NCI-H128 (cell line): Measurements from ENCODE around the gene THEM4.
"Not testable (repeated sequence)": the region's sequence is repeated elsewhere in the genome, so short reads cannot be mapped to it uniquely, and the experiment has no call there.

Source experiments
- DNase-seq: peaks from one replicate; lab custom pipeline; 2025; ENCODE audit not compliant: unreplicated experiment; lab: John Stamatoyannopoulos, UW

THEM4 gene

DNA sequence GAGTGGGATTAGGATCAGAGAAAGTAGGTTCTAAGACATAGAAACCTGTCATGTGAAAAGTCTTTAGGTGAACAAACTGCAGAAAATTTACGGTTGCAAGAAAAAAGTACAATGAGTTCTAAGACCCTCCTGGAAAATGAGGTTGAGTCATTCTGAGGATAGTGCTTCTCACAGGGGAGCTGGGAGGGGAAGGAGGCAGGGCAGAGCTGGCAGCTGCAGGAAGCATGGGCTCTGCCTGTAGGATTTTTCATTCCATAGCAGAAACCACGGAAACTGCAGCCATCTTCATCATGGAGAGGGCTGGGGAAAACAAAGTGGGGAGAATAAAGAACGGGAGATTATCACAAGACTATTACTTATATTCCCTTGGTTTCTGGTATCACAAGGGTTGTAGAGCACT is 25.8 kb upstream of the THEM4 start:
- no peak for DNase-seq

GRCh38 chr1:151934048-151934493 is 24.8 kb upstream of the THEM4 start:
- peak; percentile 9 for DNase-seq

DNA sequence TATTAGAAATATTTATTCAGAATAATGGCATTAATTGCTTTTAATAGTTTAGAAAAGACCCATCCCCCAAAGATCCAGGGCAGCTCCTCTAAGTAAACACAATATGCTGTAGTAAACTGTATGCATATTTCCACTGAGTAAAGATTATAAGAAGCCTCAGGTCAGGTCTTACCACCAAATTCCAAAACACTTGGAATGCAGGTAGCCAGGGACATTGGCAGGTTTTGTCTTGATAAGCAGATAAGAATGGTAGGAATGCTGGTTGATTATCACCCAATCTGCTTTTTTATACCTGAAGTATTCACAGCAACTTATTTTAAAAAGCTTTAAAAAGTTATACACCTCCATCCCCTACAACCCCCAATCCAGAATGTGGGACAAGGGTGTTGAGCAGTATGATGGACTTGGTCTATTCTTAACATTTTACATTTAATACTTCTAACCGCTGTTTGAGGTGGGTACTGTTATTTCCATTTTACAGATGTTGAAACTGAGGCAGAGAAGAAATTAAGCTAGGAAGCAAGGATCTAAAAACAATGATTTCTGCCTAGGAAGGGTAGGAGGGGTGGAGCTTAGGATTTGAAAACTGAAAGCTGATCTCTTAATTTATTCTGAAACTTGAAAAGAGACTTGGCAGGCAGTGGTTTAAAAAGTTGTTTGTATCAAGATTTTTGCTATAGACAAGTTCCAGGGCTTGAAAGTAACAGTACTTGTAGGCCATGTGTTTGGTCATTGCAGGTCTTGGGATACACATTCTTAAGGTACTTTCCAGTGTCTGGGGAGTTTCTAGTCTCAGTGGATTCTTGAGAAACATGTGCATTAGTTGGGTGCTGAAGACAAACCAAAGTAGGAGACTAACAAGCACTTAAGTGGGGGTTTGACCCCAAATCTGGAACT is 15.6 kb upstream of the THEM4 start:
- DNase-seq: no peak

GRCh38 chr1:151923422-151923821 is 14.1 kb upstream of the THEM4 start:
- no peak for DNase-seq

DNA sequence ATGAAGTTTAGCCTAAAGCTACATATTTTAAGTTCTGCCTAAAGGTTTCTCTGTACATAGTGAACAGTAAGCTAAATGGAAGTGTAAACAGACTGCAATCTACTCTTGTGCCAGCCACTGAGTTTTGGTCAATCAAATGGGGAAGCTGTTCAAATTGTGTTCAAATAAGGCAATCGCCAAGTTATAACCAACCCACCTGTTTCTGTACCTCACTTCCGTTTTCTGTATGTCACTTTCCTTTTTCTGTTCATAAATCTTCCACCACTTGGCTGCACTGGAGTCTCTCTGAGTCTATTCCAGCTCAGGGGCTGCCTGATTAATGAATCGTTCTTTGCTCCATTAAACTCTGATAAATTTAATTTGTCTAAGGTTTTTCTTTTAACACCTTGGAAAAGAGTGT is 10.8 kb upstream of the THEM4 start:
- no peak for DNase-seq

DNA sequence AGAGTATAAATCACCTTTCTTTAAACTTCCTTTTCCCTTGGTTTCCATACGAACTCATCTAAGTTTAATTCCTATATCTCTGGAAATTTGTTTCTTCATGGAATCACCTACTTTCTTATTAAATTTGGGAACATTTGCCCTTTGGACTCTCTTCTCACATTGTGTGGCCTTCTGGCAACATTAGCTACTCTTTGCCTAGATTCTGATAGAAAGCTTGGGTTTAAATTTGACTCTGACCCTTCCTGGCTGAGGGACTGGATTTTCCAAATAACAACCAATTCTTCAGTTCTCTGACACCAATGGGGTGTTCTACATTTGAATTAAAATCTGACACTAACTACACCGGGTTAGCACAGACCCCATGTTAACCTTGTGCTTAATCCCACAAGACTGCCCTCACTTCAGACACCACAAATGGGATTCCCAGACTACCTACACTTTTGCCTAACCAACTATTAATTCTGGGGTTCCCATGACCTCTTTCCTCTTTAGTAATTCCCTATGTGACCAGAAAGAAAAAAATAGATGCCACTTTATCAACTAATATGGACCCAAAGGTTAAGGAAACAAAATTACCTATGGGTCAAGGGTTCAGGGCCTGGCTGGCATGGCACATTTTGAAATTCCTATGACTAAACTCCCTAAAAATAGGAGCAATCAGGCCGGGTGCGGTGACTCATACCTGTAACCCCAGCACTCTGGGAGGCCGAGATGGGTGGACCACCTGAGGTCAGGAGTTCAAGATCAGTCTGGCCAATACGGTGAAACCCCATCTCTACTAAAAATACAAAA is 9.7 kb upstream of the THEM4 start:
- no peak for DNase-seq

DNA sequence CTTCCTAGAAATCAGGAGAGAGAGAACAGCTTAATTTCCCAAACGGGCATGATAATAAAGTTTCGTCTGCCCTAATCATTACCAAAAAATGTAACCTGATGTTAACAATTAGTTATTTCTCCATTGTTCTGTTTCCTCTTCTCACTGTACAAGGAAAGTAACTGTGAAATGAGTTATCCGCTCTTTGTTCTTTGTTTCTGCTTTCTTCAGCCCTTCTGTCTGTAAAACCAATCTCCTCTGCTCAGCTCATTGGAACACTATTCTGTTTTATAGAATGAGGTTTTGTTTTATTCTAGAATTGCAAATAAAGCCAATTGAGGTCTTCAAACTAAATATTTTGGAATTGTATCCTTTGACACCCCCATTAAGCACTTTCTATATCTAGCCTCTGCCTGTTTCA is 8.8 kb upstream of the THEM4 start:
- no peak for DNase-seq

DNA sequence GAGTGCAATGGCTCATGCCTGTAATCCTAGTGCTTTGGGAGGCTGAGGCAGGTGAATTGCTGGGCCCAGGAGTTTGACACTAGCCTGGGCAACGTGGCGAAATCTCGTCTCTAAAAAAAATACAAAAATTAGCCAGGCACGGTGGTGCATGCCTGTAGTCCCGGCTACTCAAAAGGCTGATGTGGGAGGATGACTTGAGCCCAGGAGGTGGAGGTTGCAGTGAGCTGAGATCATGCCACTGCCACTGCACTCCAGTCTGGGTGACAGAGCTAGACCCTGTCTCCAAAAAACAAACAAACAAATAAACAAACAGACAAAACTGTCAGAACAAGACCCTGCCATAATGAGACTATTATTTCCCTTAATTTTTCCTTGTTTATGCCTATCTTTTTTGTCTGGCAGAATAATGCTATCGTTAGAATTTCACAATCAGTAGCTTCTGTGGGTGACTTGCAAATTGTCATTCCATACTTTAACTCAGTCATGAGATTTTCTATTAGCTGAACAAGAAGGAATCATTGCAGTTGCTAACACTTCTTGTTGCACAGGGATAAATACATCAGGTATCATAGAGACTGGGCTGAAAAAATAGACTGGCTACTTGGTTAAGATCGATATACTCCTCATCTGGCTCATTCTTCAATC is 7.5 kb upstream of the THEM4 start:
- no peak for DNase-seq

DNA sequence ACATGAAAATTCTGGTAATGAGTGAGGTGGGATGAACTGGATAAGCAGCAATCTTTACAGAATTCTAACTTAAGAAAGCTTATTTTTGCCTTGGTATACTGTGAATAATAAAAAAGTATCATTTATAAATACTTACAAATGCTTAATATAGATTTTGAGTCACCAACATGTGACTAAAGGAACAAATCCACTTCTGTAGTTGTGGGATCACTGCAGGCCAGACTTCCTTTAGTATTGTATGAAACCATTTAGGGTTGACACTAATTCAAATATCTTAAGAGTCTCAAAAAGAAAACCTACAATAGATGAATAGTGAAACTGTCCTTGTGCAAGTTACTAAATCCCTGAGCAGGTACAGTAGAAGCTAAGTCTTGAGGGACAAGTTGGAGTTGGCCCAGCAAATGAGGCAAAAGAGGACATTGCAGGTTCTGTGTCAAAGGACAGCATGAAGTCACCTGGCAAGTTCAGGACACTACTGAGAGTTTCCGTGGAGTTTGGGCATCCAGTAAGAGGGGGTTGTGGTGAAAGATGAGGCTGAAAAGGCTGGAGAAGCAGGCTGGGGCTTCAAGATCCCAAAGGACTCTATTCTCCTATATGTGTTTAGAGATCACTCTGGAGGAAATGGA is 5.9 kb upstream of the THEM4 start:
- DNase-seq: no peak

- no peak for DNase-seq
These were observed 4.8 kb upstream of the THEM4 start for GRCh38 chr1:151914076-151914475.

GRCh38 chr1:151912973-151913372 is 3.7 kb upstream of the THEM4 start:
- no peak for DNase-seq

GRCh38 chr1:151908228-151908691 is 1.1 kb downstream of the THEM4 start:
- DNase-seq: no peak

DNA sequence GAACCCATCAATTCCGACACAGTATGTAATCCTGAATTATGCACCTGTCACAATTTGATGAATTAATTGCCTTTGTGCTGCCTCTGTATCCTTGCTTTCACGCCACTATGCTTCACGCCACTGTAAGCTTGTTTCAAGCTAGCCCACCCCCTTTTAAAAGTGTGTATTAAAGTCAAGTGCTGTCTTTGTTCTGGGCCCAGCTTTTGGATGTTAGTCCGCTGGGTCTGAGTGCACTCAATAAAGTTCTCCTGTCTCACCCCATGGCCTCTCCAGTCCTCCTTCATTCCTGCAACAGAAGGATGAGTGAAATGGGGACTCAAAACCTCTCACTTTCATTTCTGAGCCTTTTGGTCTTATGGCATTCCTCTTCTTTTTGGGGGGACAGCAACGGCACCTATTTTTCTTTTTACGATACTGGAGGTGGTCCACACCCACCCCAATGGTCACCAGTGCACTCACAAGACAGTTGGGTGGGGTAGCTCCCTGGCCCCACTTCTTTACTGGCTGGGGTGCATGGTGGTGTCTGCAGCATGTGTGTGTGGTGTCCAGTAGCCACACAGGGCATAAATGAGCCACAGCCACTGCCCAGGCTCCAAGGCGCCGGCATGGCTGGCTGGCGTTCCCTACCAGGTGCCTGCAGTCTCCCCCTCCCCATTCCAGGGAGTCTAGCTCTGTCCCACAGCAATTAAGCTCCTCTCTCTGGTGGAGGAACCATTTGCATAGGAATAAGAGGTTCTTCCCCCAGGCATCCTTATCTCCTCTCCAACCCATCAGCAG is 1.8 kb downstream of the THEM4 start:
- no peak for DNase-seq

GRCh38 chr1:151906324-151906645 is 3.0 kb downstream of the THEM4 start:
- not testable (repeated sequence) for DNase-seq

DNA sequence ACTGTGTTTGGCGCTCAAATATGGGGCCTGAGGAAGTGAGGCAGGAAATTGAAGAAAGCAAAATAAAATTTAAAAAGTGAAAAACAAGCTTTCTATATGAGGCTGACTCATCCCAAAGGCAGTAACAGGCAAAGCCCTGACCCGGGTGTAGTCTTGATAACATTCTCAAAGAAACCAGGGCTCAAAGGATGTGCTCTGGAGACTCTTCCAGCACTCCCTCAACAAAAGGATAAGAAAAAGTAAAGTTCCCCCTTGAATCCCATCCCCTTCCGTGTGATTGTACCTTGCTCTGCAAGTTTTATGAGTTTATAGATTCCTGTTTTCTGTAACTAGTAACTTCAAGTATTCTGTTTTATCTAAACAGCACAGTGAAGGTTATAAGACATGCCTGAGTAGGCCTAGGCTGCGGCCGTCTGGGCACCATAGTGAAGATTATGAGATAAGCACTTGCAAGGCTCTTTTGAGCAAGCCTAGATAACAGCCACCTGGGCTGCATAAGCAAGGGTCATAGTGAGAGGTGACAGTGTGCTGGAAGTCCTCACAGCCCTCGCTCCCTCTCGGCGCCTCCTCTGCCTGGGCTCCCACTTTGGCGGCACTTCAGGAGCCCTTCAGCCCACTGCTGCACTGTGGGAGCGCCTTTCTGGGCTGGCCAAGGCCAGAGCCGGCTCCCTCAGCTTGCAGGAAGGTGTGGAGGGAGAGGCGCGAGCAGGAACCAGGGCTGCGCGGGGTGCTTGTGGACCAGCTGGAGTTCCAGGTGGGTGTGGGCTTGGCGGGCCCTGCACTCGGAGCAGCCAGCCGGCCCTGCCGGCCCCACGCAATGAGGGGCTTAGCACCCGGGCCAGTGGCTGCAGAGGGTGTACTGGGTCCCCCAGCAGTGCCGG is 3.6 kb downstream of the THEM4 start:
- not testable (repeated sequence) for DNase-seq

DNA sequence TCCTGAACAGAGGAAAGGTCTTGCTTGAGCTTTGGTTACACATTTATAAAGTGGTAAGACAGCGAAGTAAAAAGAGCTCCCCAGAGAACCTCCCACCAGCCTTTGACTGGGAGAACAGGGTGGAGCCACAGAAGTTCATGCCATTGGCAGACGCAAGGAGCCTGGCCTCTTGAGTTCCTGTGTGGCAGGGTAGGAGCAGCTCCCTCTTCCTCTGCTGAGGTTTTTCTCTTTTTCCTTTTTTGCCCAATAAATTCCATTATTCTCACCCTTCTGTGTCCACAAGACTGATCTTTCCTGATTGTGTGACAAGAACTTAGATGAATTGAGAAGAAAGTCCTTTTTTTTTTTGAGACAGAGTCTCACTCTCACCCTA is 4.3 kb downstream of the THEM4 start:
- no peak for DNase-seq

GRCh38 chr1:151902858-151903257 is 6.5 kb downstream of the THEM4 start:
- no peak for DNase-seq

GRCh38 chr1:151900804-151901203 is 8.5 kb downstream of the THEM4 start:
- DNase-seq: not testable (repeated sequence)

DNA sequence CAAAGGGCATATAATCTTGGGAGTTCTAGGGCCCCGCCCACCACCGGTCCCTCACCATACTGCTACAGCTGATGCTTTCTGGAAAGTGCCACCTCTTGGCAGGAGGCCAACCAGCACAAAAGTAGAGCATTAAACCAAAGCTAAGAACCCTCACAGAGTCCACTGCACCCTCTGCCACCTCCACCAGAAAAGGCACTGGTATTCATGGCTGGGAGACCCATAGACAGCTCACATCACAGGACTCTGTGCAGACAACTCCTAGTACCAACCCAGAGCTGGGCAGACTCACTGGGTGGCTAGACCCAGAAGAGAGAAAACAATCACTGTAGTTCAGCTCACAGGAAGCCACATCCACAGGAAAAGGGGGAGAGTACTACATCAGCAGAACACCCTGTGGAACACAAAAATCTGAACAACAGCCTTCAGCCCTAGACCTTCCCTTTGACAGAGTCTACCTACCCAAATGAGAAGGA is 10.8 kb downstream of the THEM4 start:
- no peak for DNase-seq
